Heart left ventricle (tissue), 13 donors: ENCODE measurements around the gene HECTD3.

Experiments used
- POLR2A ChIP-seq, 2 donors: fragments of 450-650 bp; IDR thresholded peaks; one replicate each; pipeline ENCODE4 v1.6.1; 2017; ENCODE audit warnings: antibody characterized with exemption in 2 of 2, mild to moderate bottlenecking in 2 of 2, moderate library complexity in 2 of 2
- TF ChIP-seq, protein P1 (sequence below), 12 donors: fragments of 200-600 bp; sonication (generic) in 4 of 12; IDR thresholded peaks; one replicate each; pipeline versions ENCODE4 v1.5.0 to v1.8.0; 2018 to 2022; ENCODE audit warnings: antibody characterized with exemption in 12 of 12, mild to moderate bottlenecking in 5 of 12
- donor health status: ischemic (EF 13 %, LVEDD 7.1; RV severe dilation, severe dysfunction).
- donor health status: DM: no; HTN: yes; CAD: no.
- donor health status: DM: no; HTN: no; CAD: no.
- donor health status: ischemic (EF 25% LVEDD 6.9; RV normal size, moderate dysfunction).
- donor health status: ischemic (EF 25% LVEDD 5.7; RV mildly dilated, moderate dysfunction).
- donor health status: ischemic (EF 35%, LVEDD 5.7; RV mildly dilated, moderate dysfunction).
- donor health status: nonischemic (EF 11% LVEDD 7.7; RV severe dilation, severe dysfunction).
- donor health status: DM: yes; HTN: yes; CAD: no.
- donor health status: PGD.
- donor health status: ischemic (EF 29% LVEDD 5.4; RV normal size, mild dysfunction).
- donor health status: nonischemic (EF 23%, LVEDD 6.1; RV moderate dilation, normal function).

DNA sequence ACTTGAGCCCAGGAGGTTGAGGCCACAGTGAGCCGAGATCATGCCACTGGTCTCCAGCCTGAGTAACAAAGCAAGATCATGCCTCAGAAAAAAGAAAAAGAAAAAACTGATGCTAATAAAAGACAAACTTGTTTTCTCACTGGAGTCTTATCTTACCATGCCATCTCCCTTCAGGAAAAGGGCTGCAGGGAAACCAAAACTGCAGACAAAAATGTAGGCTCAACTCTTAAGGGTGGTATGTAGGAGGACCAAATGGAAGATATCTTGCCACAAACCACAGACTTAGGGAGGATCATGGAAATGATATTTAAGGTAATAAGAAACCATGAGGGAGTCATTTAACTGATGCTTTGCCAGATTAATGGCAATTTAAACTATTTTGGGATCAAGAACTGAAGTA, 33.8 kb upstream of the HECTD3 start:
- TF ChIP-seq, protein P1, sequence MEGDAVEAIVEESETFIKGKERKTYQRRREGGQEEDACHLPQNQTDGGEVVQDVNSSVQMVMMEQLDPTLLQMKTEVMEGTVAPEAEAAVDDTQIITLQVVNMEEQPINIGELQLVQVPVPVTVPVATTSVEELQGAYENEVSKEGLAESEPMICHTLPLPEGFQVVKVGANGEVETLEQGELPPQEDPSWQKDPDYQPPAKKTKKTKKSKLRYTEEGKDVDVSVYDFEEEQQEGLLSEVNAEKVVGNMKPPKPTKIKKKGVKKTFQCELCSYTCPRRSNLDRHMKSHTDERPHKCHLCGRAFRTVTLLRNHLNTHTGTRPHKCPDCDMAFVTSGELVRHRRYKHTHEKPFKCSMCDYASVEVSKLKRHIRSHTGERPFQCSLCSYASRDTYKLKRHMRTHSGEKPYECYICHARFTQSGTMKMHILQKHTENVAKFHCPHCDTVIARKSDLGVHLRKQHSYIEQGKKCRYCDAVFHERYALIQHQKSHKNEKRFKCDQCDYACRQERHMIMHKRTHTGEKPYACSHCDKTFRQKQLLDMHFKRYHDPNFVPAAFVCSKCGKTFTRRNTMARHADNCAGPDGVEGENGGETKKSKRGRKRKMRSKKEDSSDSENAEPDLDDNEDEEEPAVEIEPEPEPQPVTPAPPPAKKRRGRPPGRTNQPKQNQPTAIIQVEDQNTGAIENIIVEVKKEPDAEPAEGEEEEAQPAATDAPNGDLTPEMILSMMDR (IDR thresholded peaks at IDR 0.05) = no peak
- TF ChIP-seq POLR2A (IDR thresholded peaks at IDR 0.05) = no peak
